Measurements from ENCODE around the gene NBEA.

GRCh38 chr13:35216131-35216530, 274.1 kb downstream of the NBEA start:
- TF ChIP-seq CTCF (conservative IDR thresholded peaks at IDR 0.05; ENCODE audit: low read depth in 2 of 2), result no peak
- no peak for TF ChIP-seq POLR2AphosphoS5 (IDR thresholded peaks at IDR 0.05; ENCODE audit: low read depth)
- no peak for TF ChIP-seq EZH2 (IDR thresholded peaks at IDR 0.05; ENCODE audit: low read depth, unreplicated experiment)
- TF ChIP-seq ETS1 (IDR thresholded peaks at IDR 0.05), result no peak
- TF ChIP-seq ZNF331 (CRISPR knock-in tag; IDR thresholded peaks at IDR 0.05; ENCODE audit: low read depth), result no peak
- no peak for TF ChIP-seq EZH2phosphoT487 (IDR thresholded peaks at IDR 0.05; ENCODE audit: unreplicated experiment)
- TF ChIP-seq JUNB (IDR thresholded peaks at IDR 0.05; ENCODE audit: unreplicated experiment), result no peak
- TF ChIP-seq STAT1 (IDR thresholded peaks at IDR 0.05; ENCODE audit: unreplicated experiment), result no peak
- no peak for TF ChIP-seq REST (IDR thresholded peaks at IDR 0.05; ENCODE audit: unreplicated experiment)
- TF ChIP-seq CREB1 (CRISPR knock-in tag; IDR thresholded peaks at IDR 0.05; ENCODE audit: low read depth), result no peak
- TF ChIP-seq ZNF462 (CRISPR knock-in tag; IDR thresholded peaks at IDR 0.05), result no peak

Measured in GM23338 (cell line).